H1 (cell line): Measurements from ENCODE around the gene IQCN. TPM values are rescaled to one million over a fixed set of nuclear protein-coding genes. Genes with fewer than 3 reads are reported as not detected.

ENCODE experiments used
- ASH2L ChIP-seq: fragments of 200-600, 300-600 bp; sonication (generic); IDR thresholded peaks from one replicate; pipeline ENCODE4 v1.7.1; 2017; ENCODE audit warnings: low read length
- BRCA1 ChIP-seq: IDR thresholded peaks from 2 replicates; pipeline ENCODE4 v1.6.1; 2012; ENCODE audit warnings: low read depth, low read length, improper control_type of control experiment
- CHD7 ChIP-seq: fragments of 300-600 bp; sonication (generic); IDR thresholded peaks from 2 replicates; pipeline ENCODE4 v1.7.1; 2012; ENCODE audit warnings: low read length, moderate library complexity, mild to moderate bottlenecking, inconsistent platforms; ENCODE audit not compliant: insufficient replicate concordance
- CTBP2 ChIP-seq: IDR thresholded peaks from 2 replicates; pipeline ENCODE4 v1.7.0; 2011; ENCODE audit warnings: borderline replicate concordance, mild to moderate bottlenecking, moderate library complexity, mixed read lengths, low read length; ENCODE audit not compliant: insufficient read depth, insufficient read length
- KDM4A ChIP-seq: IDR thresholded peaks from one replicate; pipeline ENCODE4 v1.7.1; 2012; ENCODE audit warnings: low read depth, mild to moderate bottlenecking, moderate library complexity, low read length, inconsistent platforms; ENCODE audit not compliant: severe bottlenecking
- NANOG ChIP-seq: IDR thresholded peaks from 2 replicates; pipeline ENCODE4 v1.6.1; 2011; ENCODE audit warnings: low read length, low read depth, mild to moderate bottlenecking, inconsistent platforms; ENCODE audit not compliant: insufficient read depth, poor library complexity, severe bottlenecking
- RAD21 ChIP-seq, 2 experiments: IDR thresholded peaks in 1 of 2; conservative IDR thresholded peaks in 1 of 2; 2 replicates each; pipeline ENCODE4 v1.6.1; 2011; ENCODE audit warnings: low read depth in 2 of 2, low read length in 2 of 2, improper control_type of control experiment in 1 of 2, inconsistent platforms in 1 of 2, mild to moderate bottlenecking in 1 of 2, moderate library complexity in 1 of 2
- RXRA ChIP-seq: IDR thresholded peaks from 2 replicates; pipeline ENCODE4 v1.6.1; 2011; ENCODE audit warnings: low read depth, mild to moderate bottlenecking, low read length, moderate library complexity; ENCODE audit not compliant: insufficient read depth
- SP4 ChIP-seq: IDR thresholded peaks from 2 replicates; pipeline ENCODE4 v1.6.1; 2012; ENCODE audit warnings: low read length, inconsistent platforms
- polyA plus RNA-seq, 7 experiments: library from polyadenylated mRNA; depleted of rRNA in 3 of 7; stranded (reverse) in 5 of 7; unstranded in 2 of 7; fragments of >200 nt in 5 of 7; fragments of 200-250 nt in 2 of 7; gene quantifications; 1 replicate in 5 of 7; 2 replicates in 1 of 7; 4 replicates in 1 of 7; pipeline versions ENCODE4 v1.2.1 to v1.2.3, GENCODE V29; 2011 to 2013; ENCODE audit warnings: missing spikeins in 2 of 7, mixed read lengths in 2 of 7
- total RNA-seq: library from RNA; stranded (reverse); fragmentation: NEBNext Ultra II Directional; extraction: Animal tissue kit (Norgen Biotek cat#: 25700); gene quantifications from 2 replicates; pipeline ENCODE4 v1.2.1, GENCODE V29; 2021

IQCN gene
- total and polyA plus RNA-seq, 2 of the 8 experiments (the other 6 are each of a cell fraction or from before 2014, with no cell fraction given) = 0.36 to 1.0 TPM

DNA sequence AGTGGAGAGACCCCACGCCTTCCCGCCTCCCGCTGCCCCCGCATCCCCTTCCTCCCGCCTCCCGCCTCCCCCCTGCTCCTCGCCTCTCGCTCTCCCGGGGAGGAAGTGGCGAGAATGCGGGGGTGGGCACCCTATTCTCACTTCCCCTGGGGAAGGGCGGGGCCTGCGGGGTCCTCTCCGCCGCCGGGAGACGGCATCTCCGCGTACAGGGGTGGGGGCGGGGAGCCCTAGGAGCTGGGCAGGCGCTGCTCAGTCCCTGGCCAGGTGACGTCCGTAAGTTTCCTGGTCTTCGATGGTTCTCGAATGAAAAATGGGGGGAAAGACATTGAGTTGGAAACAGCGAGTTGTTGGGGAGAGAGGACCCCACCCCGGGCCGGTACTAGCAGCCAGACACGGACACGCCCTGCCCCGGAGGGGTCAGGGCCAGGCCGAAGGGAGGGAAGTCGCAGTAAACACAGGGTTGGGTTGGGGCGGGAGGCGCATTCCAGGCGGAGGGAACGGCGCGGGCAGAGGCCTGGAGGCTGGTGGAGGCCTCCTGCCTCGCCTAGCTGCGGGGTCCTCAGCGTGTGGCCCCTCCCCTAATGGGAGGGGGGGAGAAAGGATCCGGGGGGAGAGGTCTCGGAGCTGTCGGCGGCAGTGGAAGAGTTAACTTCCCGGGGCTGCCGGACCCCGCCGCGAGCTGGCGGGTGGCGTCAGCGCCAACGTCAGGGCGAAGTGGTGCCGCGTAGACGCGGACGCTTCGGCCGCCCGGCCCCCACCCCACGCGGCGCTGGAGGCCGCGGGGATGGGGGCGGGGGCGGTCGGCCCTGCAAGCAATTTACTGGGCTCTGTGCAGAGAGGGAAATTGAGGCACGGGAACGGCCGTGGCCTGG is 17.6 kb upstream of the IQCN start (continued):
- TF ChIP-seq CHD7 (no peak), KDM4A (peak; percentile 52), SP4 (no peak), RAD21 (IDR thresholded peaks at IDR 0.05 in 1 of 2, conservative IDR thresholded peaks at IDR 0.05 in 1 of 2; ENCODE audit: low read depth in 2 of 2, low read length in 2 of 2) (no peak), NANOG (no peak), BRCA1 (no peak), ASH2L (no peak), RXRA (no peak), CTBP2 (no peak)
